Measurements from ENCODE around the gene ZC3H12D.
"Not testable (repeated sequence)": the region's sequence is repeated elsewhere in the genome, so short reads cannot be mapped to it uniquely, and the experiment has no call there.

The ZC3H12D gene

GRCh38 chr6:149467265-149467664 is 17.5 kb downstream of the ZC3H12D start:
- H3K27me3 ChIP-seq (ENCODE audit: insufficient read depth, low read length): no peaks in the 10 kb centered on the region
- H3K36me3 ChIP-seq (ENCODE audit: insufficient read depth, low read length): peaks cover 37% of the 10 kb centered on the region; the same call in 1 of the 2 replicates
- H3K27ac ChIP-seq (ENCODE audit: low read depth, low read length, poor library complexity, severe bottlenecking): peak overlapping the region; percentile 99
- H4K20me1 ChIP-seq (ENCODE audit: insufficient read depth, low read length): no peaks in the 10 kb centered on the region
- H3K9me2 ChIP-seq (ENCODE audit: low read depth, low read length): no peaks in the 10 kb centered on the region
- peak overlapping the region; percentile 40 for H3K4me3 ChIP-seq (ENCODE audit: low read depth, low read length, poor library complexity, severe bottlenecking)
- H3K4me1 ChIP-seq (ENCODE audit: insufficient read depth, low read length, severe bottlenecking): peaks cover 76% of the 10 kb centered on the region
- no peaks in the 10 kb centered on the region for H3K9me3 ChIP-seq (ENCODE audit: low read length)
- no peaks in the 10 kb centered on the region for H3K79me2 ChIP-seq (ENCODE audit: insufficient read depth, low read length)
- peak overlapping the region; percentile 63 for H3K4me2 ChIP-seq (ENCODE audit: low read length)
- H3K9ac ChIP-seq (ENCODE audit: low read length): peak overlapping the region; percentile 67
- no peak overlapping the region for H2AFZ ChIP-seq (ENCODE audit: low read length)
- H3F3A ChIP-seq (ENCODE audit: insufficient read depth, low read length): no peaks in the 10 kb centered on the region
- TF ChIP-seq CTCF (IDR thresholded peaks at IDR 0.05; ENCODE audit: low read length): no peak
- no peak for TF ChIP-seq EZH2 (IDR thresholded peaks at IDR 0.05; ENCODE audit: borderline replicate concordance, low read length)

GRCh38 chr6:149464411-149464810 is 20.4 kb downstream of the ZC3H12D start:
- H4K20me1 ChIP-seq (ENCODE audit: insufficient read depth, low read length): no peaks in the 10 kb centered on the region
- no peaks in the 10 kb centered on the region for H3K9me3 ChIP-seq (ENCODE audit: low read length)
- H3K4me3 ChIP-seq (ENCODE audit: low read depth, low read length, poor library complexity, severe bottlenecking): no peak overlapping the region
- H2AFZ ChIP-seq (ENCODE audit: low read length): no peak overlapping the region
- H3K4me1 ChIP-seq (ENCODE audit: insufficient read depth, low read length, severe bottlenecking): peaks cover 47% of the 10 kb centered on the region
- H3K27me3 ChIP-seq (ENCODE audit: insufficient read depth, low read length): no peaks in the 10 kb centered on the region
- no peaks in the 10 kb centered on the region for H3K79me2 ChIP-seq (ENCODE audit: insufficient read depth, low read length)
- TF ChIP-seq EZH2 (IDR thresholded peaks at IDR 0.05; ENCODE audit: borderline replicate concordance, low read length) (no peak), CTCF (IDR thresholded peaks at IDR 0.05; ENCODE audit: low read length) (no peak)
- no peak overlapping the region for H3K9ac ChIP-seq (ENCODE audit: low read length)
- no peaks in the 10 kb centered on the region for H3K9me2 ChIP-seq (ENCODE audit: low read depth, low read length)
- no peak overlapping the region for H3K4me2 ChIP-seq (ENCODE audit: low read length)
- H3K36me3 ChIP-seq (ENCODE audit: insufficient read depth, low read length): peaks cover 39% of the 10 kb centered on the region
- no peaks in the 10 kb centered on the region for H3F3A ChIP-seq (ENCODE audit: insufficient read depth, low read length)
- peak overlapping the region; percentile 99 for H3K27ac ChIP-seq (ENCODE audit: low read depth, low read length, poor library complexity, severe bottlenecking)

GRCh38 chr6:149463781-149464180 is 21.0 kb downstream of the ZC3H12D start:
- H3F3A ChIP-seq (ENCODE audit: insufficient read depth, low read length): no peaks in the 10 kb centered on the region
- H3K36me3 ChIP-seq (ENCODE audit: insufficient read depth, low read length): peaks cover 44% of the 10 kb centered on the region
- no peaks in the 10 kb centered on the region for H3K27me3 ChIP-seq (ENCODE audit: insufficient read depth, low read length)
- H3K9me2 ChIP-seq (ENCODE audit: low read depth, low read length): no peaks in the 10 kb centered on the region
- H3K79me2 ChIP-seq (ENCODE audit: insufficient read depth, low read length): no peaks in the 10 kb centered on the region
- H3K4me2 ChIP-seq (ENCODE audit: low read length): no peak overlapping the region
- no peaks in the 10 kb centered on the region for H3K9me3 ChIP-seq (ENCODE audit: low read length)
- H2AFZ ChIP-seq (ENCODE audit: low read length): no peak overlapping the region
- no peaks in the 10 kb centered on the region for H4K20me1 ChIP-seq (ENCODE audit: insufficient read depth, low read length)
- H3K9ac ChIP-seq (ENCODE audit: low read length): no peak overlapping the region
- peak overlapping the region; percentile 99 for H3K27ac ChIP-seq (ENCODE audit: low read depth, low read length, poor library complexity, severe bottlenecking)
- no peak overlapping the region for H3K4me3 ChIP-seq (ENCODE audit: low read depth, low read length, poor library complexity, severe bottlenecking)
- TF ChIP-seq CTCF (IDR thresholded peaks at IDR 0.05; ENCODE audit: low read length) (no peak), EZH2 (IDR thresholded peaks at IDR 0.05; ENCODE audit: borderline replicate concordance, low read length) (no peak)
- peaks cover 41% of the 10 kb centered on the region for H3K4me1 ChIP-seq (ENCODE audit: insufficient read depth, low read length, severe bottlenecking)

GRCh38 chr6:149462712-149463111 is 22.1 kb downstream of the ZC3H12D start:
- H3K9ac ChIP-seq (ENCODE audit: low read length); H3K27me3 ChIP-seq (ENCODE audit: insufficient read depth, low read length); H3K9me3 ChIP-seq (ENCODE audit: low read length); H3K4me2 ChIP-seq (ENCODE audit: low read length); H3K79me2 ChIP-seq (ENCODE audit: insufficient read depth, low read length); H2AFZ ChIP-seq (ENCODE audit: low read length); H4K20me1 ChIP-seq (ENCODE audit: insufficient read depth, low read length); H3K27ac ChIP-seq (ENCODE audit: low read depth, low read length, poor library complexity, severe bottlenecking); H3K9me2 ChIP-seq (ENCODE audit: low read depth, low read length); H3K4me3 ChIP-seq (ENCODE audit: low read depth, low read length, poor library complexity, severe bottlenecking); H3F3A ChIP-seq (ENCODE audit: insufficient read depth, low read length): not testable (repeated sequence)
- peaks cover 51% of the 10 kb centered on the region for H3K36me3 ChIP-seq (ENCODE audit: insufficient read depth, low read length)
- H3K4me1 ChIP-seq (ENCODE audit: insufficient read depth, low read length, severe bottlenecking): peaks cover 30% of the 10 kb centered on the region

All from OCI-LY1 (cell line).